ENCODE measurements around the gene RHOJ. TPM values are rescaled to one million over a fixed set of nuclear protein-coding genes. Genes with fewer than 3 reads are reported as not detected.

Gene RHOJ
- total and polyA plus RNA-seq, 2 of the 4 experiments (the other 2 are of a cell fraction) = 9.5 to 33.9 TPM

DNA sequence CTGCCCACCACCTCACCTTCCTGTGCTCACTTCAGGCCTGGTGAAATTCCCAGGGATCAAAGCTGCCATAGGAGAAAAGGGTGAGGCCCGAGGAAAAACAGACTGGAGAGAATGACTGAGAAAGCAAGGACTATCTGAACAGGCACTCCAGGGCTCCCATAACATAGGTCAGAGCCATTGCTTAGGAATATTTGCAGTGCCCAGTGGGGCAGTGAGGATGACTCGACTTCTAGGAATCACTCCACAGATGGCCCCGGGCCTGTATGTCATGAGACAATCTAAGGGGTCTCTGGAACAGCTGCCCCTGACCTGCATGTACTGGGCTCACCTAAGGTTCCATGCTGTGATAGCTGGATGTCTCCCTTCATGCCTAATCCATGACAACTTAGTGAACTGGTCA lies 62.9 kb downstream of the RHOJ start:
- POLR2A ChIA-PET (ENCODE audit: unreplicated experiment) = no interaction called here
- Histone ChIP-seq H3K79me1 (ENCODE audit: low read depth in 1 of 2, low read length in 2 of 2) (no peaks in the 10 kb centered on the region), H4K5ac (ENCODE audit: low read depth, low read length) (no peak overlapping the region), H3K9me1 (ENCODE audit: insufficient read depth, low read length) (no peaks in the 10 kb centered on the region), H3K4ac (ENCODE audit: low read depth, low read length) (no peak overlapping the region), H3K36me3 (ENCODE audit: control insufficient read depth, insufficient read depth, low read length) (no peaks in the 10 kb centered on the region), H3K9me3 (ENCODE audit: control insufficient read depth, insufficient read depth, low read length) (no peaks in the 10 kb centered on the region), H3K56ac (ENCODE audit: extremely low read depth, insufficient read depth, low read length) (no peak overlapping the region), H2BK15ac (ENCODE audit: low read depth, low read length) (no peak overlapping the region), H3K27ac (ENCODE audit: insufficient read depth, low read length) (no peak overlapping the region), H3K18ac (ENCODE audit: low read depth, low read length) (no peak overlapping the region), H3K4me2 (ENCODE audit: low read depth, low read length) (no peak overlapping the region), H3K14ac (replicated peaks; ENCODE audit: low read depth, low read length) (no peak overlapping the region), H2AK9ac (replicated peaks; ENCODE audit: low read depth, low read length, poor library complexity) (no peak overlapping the region), H2BK20ac (ENCODE audit: low read depth, low read length) (no peak overlapping the region), H3K9ac (ENCODE audit: low read depth, low read length) (no peak overlapping the region), H3K23ac (ENCODE audit: low read depth, low read length) (no peak overlapping the region), H2AFZ (replicated peaks; ENCODE audit: low read length, poor library complexity) (no peak overlapping the region), H2BK120ac (ENCODE audit: low read depth, low read length) (no peak overlapping the region), H3K27me3 (ENCODE audit: control insufficient read depth, insufficient read depth, low read length) (no peaks in the 10 kb centered on the region), H2AK5ac (ENCODE audit: low read depth, low read length) (no peak overlapping the region), H4K20me1 (ENCODE audit: insufficient read depth, low read length) (no peaks in the 10 kb centered on the region), H3K4me1 (ENCODE audit: control insufficient read depth, insufficient read depth, low read length) (no peaks in the 10 kb centered on the region), H3K4me3 (ENCODE audit: insufficient read depth, low read depth, low read length) (no peak overlapping the region), H2BK5ac (ENCODE audit: low read depth, low read length, poor library complexity, severe bottlenecking) (no peak overlapping the region), H4K91ac (ENCODE audit: insufficient read depth, low read depth, low read length) (no peak overlapping the region), H4K8ac (ENCODE audit: low read depth in 2 of 2, low read length in 2 of 2) (no peak overlapping the region)
- dilution Hi-C loops (cut with HindIII; ENCODE audit: low sequenced_read_pairs, unreplicated experiment) = no loop called here
- peak; percentile 10 for DNase-seq
- CTCF ChIA-PET = interaction anchor here (1.0 kb wide), 1 partner anchor 10 kb away, joined by 3 read pairs; no protein-coding TSS in a partner anchor
- in situ Hi-C loops (cut with MboI; ENCODE audit: low sequenced_read_pairs) = no loop called here
- no peak for TF ChIP-seq NFE2L2 (IDR thresholded peaks at IDR 0.05; ENCODE audit: low read depth, low read length)
- no peak for TF ChIP-seq MAFK (IDR thresholded peaks at IDR 0.05; ENCODE audit: low read depth, low read length)
- TF ChIP-seq MAZ (IDR thresholded peaks at IDR 0.05; ENCODE audit: borderline replicate concordance, low read depth, low read length) = no peak
- no peak for TF ChIP-seq POLR2A (IDR thresholded peaks at IDR 0.05; ENCODE audit: low read depth, low read length)
- no peak for TF ChIP-seq RAD21 (IDR thresholded peaks at IDR 0.05; ENCODE audit: low read length)
- TF ChIP-seq USF2 (IDR thresholded peaks at IDR 0.05; ENCODE audit: low read depth, low read length) = no peak
- TF ChIP-seq, protein P1, sequence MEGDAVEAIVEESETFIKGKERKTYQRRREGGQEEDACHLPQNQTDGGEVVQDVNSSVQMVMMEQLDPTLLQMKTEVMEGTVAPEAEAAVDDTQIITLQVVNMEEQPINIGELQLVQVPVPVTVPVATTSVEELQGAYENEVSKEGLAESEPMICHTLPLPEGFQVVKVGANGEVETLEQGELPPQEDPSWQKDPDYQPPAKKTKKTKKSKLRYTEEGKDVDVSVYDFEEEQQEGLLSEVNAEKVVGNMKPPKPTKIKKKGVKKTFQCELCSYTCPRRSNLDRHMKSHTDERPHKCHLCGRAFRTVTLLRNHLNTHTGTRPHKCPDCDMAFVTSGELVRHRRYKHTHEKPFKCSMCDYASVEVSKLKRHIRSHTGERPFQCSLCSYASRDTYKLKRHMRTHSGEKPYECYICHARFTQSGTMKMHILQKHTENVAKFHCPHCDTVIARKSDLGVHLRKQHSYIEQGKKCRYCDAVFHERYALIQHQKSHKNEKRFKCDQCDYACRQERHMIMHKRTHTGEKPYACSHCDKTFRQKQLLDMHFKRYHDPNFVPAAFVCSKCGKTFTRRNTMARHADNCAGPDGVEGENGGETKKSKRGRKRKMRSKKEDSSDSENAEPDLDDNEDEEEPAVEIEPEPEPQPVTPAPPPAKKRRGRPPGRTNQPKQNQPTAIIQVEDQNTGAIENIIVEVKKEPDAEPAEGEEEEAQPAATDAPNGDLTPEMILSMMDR (conservative IDR thresholded peaks at IDR 0.05; ENCODE audit: low read depth, low read length) = no peak
- no peak for TF ChIP-seq ELK1 (IDR thresholded peaks at IDR 0.05; ENCODE audit: borderline replicate concordance, low read depth, low read length)
- no peak for TF ChIP-seq FOS (IDR thresholded peaks at IDR 0.05; ENCODE audit: low read depth, low read length)
- no peak for TF ChIP-seq CEBPB (IDR thresholded peaks at IDR 0.05; ENCODE audit: low read depth, low read length)
- no peak for TF ChIP-seq RFX5 (IDR thresholded peaks at IDR 0.05; ENCODE audit: low read depth, low read length)
- no CpG with 5 or more reads among the region's 3 CpGs for WGBS, 2 experiments (ENCODE audit: extremely low coverage in 2 of 2, insufficient read length in 1 of 2)
- intact Hi-C loops (cut with micrococcal nuclease) = no loop called here
- no TSS peak for BruUV-seq (replicated peaks)
- ATAC-seq (ENCODE audit: low read depth) = no peak; the same call in 1 of the 2 replicates

Data from IMR-90 (cell line).